Mesendoderm (in vitro differentiated cells): ENCODE data around the gene DGKI.

Source experiments
- DNase-seq: peaks from one replicate; pipeline ENCODE4 v3.0.0; 2013
- H2AK5ac ChIP-seq: 2 replicates; pipeline ENCODE4 v1.6.1; 2013; ENCODE audit warnings: low read length, inconsistent platforms
- H2BK120ac ChIP-seq: 2 replicates; pipeline ENCODE4 v1.6.1; 2013; ENCODE audit warnings: low read depth, mild to moderate bottlenecking, low read length, moderate library complexity, mixed read lengths
- H2BK15ac ChIP-seq: replicated peaks from 2 replicates; pipeline ENCODE4 v1.6.1; 2013; ENCODE audit warnings: low read depth, mild to moderate bottlenecking, moderate library complexity
- H2BK5ac ChIP-seq: 2 replicates; pipeline ENCODE4 v1.6.1; 2013; ENCODE audit warnings: low read length, inconsistent platforms
- H3K18ac ChIP-seq: 2 replicates; pipeline ENCODE4 v1.6.1; 2013; ENCODE audit warnings: mild to moderate bottlenecking, low read length, mixed read lengths
- H3K23ac ChIP-seq: one replicate; pipeline ENCODE4 v1.6.1; 2013; ENCODE audit warnings: low read length
- H3K27ac ChIP-seq: 2 replicates; pipeline ENCODE4 v1.5.1; 2013; ENCODE audit warnings: low read depth, mild to moderate bottlenecking, inconsistent platforms, low read length, moderate library complexity
- H3K27me3 ChIP-seq: 2 replicates; pipeline ENCODE4 v1.6.1; 2013; ENCODE audit warnings: low read length, control low read depth, mild to moderate bottlenecking, inconsistent platforms; ENCODE audit not compliant: insufficient read depth, poor library complexity
- H3K36me3 ChIP-seq: 2 replicates; pipeline ENCODE4 v1.6.1; 2013; ENCODE audit warnings: low read length, inconsistent platforms; ENCODE audit not compliant: control insufficient read depth, insufficient read depth
- H3K4ac ChIP-seq: one replicate; pipeline ENCODE4 v1.6.1; 2013; ENCODE audit warnings: low read depth, mild to moderate bottlenecking, low read length, moderate library complexity
- H3K4me1 ChIP-seq: 2 replicates; pipeline ENCODE4 v1.6.1; 2013; ENCODE audit warnings: low read depth, low read length, inconsistent platforms; ENCODE audit not compliant: control insufficient read depth
- H3K4me2 ChIP-seq: 2 replicates; pipeline ENCODE4 v1.6.1; 2013; ENCODE audit warnings: low read length
- H3K4me3 ChIP-seq: 2 replicates; pipeline ENCODE4 v1.5.1; 2013; ENCODE audit warnings: mild to moderate bottlenecking, low read length
- H3K56ac ChIP-seq: one replicate; pipeline ENCODE4 v1.6.1; 2013; ENCODE audit warnings: low read length
- H3K79me1 ChIP-seq: 2 replicates; pipeline ENCODE4 v1.6.1; 2013; ENCODE audit warnings: low read length, inconsistent platforms
- H3K79me2 ChIP-seq: 2 replicates; pipeline ENCODE4 v1.6.1; 2013; ENCODE audit warnings: mild to moderate bottlenecking, low read length; ENCODE audit not compliant: control insufficient read depth, insufficient read depth
- H3K9ac ChIP-seq: 2 replicates; pipeline ENCODE4 v1.6.1; 2013; ENCODE audit warnings: low read length, inconsistent platforms
- H4K5ac ChIP-seq: one replicate; pipeline ENCODE4 v1.6.1; 2013; ENCODE audit warnings: low read length
- H4K8ac ChIP-seq: one replicate; pipeline ENCODE4 v1.6.1; 2013; ENCODE audit warnings: low read depth, mild to moderate bottlenecking, control low read depth, low read length, moderate library complexity
- WGBS: extraction: QIAGEN DNeasy Blood & Tissue Kit; methylation state at CpG from one replicate; pipeline ENCODE4 v1.1.7; 2013; ENCODE audit warnings: low lambda C conversion rate, missing lambda C conversion rate; ENCODE audit not compliant: insufficient coverage; ENCODE audit errors: extremely low coverage; 5-methylcytosine and 5-hydroxymethylcytosine counted together

The DGKI gene

GRCh38 chr7:137771679-137772078 lies 75.1 kb downstream of the DGKI start:
- Histone ChIP-seq H3K27ac (no peak overlapping the region), H3K36me3 (no peaks in the 10 kb centered on the region), H3K4me2 (no peak overlapping the region), H2BK15ac (no peak overlapping the region), H3K4me1 (no peaks in the 10 kb centered on the region), H2AK5ac (no peak overlapping the region), H2BK5ac (no peak overlapping the region), H3K9ac (no peak overlapping the region), H3K4me3 (no peak overlapping the region), H3K27me3 (no peaks in the 10 kb centered on the region), H3K56ac (no peak overlapping the region), H4K8ac (no peak overlapping the region), H3K4ac (no peak overlapping the region), H3K18ac (no peak overlapping the region), H2BK120ac (no peak overlapping the region), H4K5ac (no peak overlapping the region), H3K23ac (no peak overlapping the region), H3K79me1 (no peaks in the 10 kb centered on the region), H3K79me2 (no peaks in the 10 kb centered on the region)
- WGBS = no CpG with 5 or more reads among the region's 7 CpGs
- DNase-seq = no peak

- no peak overlapping the region for H2BK120ac ChIP-seq
- H3K27me3 ChIP-seq = no peaks in the 10 kb centered on the region
- no peaks in the 10 kb centered on the region for H3K36me3 ChIP-seq
- no peaks in the 10 kb centered on the region for H3K4me1 ChIP-seq
- H3K9ac ChIP-seq = no peak overlapping the region
- H3K18ac ChIP-seq = no peak overlapping the region
- no peaks in the 10 kb centered on the region for H3K79me1 ChIP-seq
- no peak overlapping the region for H3K27ac ChIP-seq
- WGBS = no CpG with 5 or more reads among the region's 5 CpGs
- no peak overlapping the region for H4K8ac ChIP-seq
- no peak for DNase-seq
- H3K23ac ChIP-seq = no peak overlapping the region
- no peaks in the 10 kb centered on the region for H3K79me2 ChIP-seq
- H3K4me3 ChIP-seq = no peak overlapping the region
- no peak overlapping the region for H3K4ac ChIP-seq
- H2BK15ac ChIP-seq = no peak overlapping the region
- H2AK5ac ChIP-seq = no peak overlapping the region
- no peak overlapping the region for H3K4me2 ChIP-seq
- no peak overlapping the region for H4K5ac ChIP-seq
- no peak overlapping the region for H2BK5ac ChIP-seq
- H3K56ac ChIP-seq = no peak overlapping the region
Observed at GRCh38 chr7:137771273-137771672, 75.5 kb downstream of the DGKI start.

- no peak overlapping the region for H2AK5ac ChIP-seq
- no peak overlapping the region for H3K4me3 ChIP-seq
- H3K27me3 ChIP-seq = no peaks in the 10 kb centered on the region
- no peaks in the 10 kb centered on the region for H3K4me1 ChIP-seq
- no peak overlapping the region for H3K4me2 ChIP-seq
- H4K8ac ChIP-seq = no peak overlapping the region
- H3K27ac ChIP-seq = no peak overlapping the region
- no peak overlapping the region for H2BK120ac ChIP-seq
- no peak overlapping the region for H3K23ac ChIP-seq
- DNase-seq = no peak
- no peak overlapping the region for H3K56ac ChIP-seq
- no peak overlapping the region for H3K4ac ChIP-seq
- H3K36me3 ChIP-seq = no peaks in the 10 kb centered on the region
- H3K18ac ChIP-seq = no peak overlapping the region
- no peak overlapping the region for H2BK5ac ChIP-seq
- H3K79me2 ChIP-seq = no peaks in the 10 kb centered on the region
- WGBS = no CpG with 5 or more reads among the region's 6 CpGs
- H3K79me1 ChIP-seq = no peaks in the 10 kb centered on the region
- no peak overlapping the region for H4K5ac ChIP-seq
- no peak overlapping the region for H2BK15ac ChIP-seq
- H3K9ac ChIP-seq = no peak overlapping the region
Observed at GRCh38 chr7:137768366-137768765, 78.4 kb downstream of the DGKI start.

GRCh38 chr7:137762334-137762733 lies 84.4 kb downstream of the DGKI start:
- Histone ChIP-seq H3K4me1 (peaks cover 1% of the 10 kb centered on the region), H2BK120ac (no peak overlapping the region), H3K4me2 (no peak overlapping the region), H3K36me3 (no peaks in the 10 kb centered on the region), H3K9ac (no peak overlapping the region), H3K23ac (no peak overlapping the region), H4K8ac (no peak overlapping the region), H3K79me2 (no peaks in the 10 kb centered on the region), H3K4ac (no peak overlapping the region), H3K27ac (no peak overlapping the region), H4K5ac (no peak overlapping the region), H3K56ac (no peak overlapping the region), H2BK15ac (no peak overlapping the region), H3K18ac (no peak overlapping the region), H2AK5ac (no peak overlapping the region), H3K4me3 (no peak overlapping the region), H2BK5ac (no peak overlapping the region), H3K27me3 (no peaks in the 10 kb centered on the region), H3K79me1 (no peaks in the 10 kb centered on the region)
- DNase-seq = peak; percentile 64
- WGBS = no CpG with 5 or more reads among the region's 2 CpGs

- Histone ChIP-seq H3K27ac (no peak overlapping the region), H3K4me2 (no peak overlapping the region), H3K36me3 (no peaks in the 10 kb centered on the region), H3K4me3 (no peak overlapping the region), H2BK15ac (no peak overlapping the region), H3K56ac (no peak overlapping the region), H3K23ac (no peak overlapping the region), H3K79me1 (no peaks in the 10 kb centered on the region), H4K8ac (no peak overlapping the region), H3K9ac (no peak overlapping the region), H4K5ac (no peak overlapping the region), H3K79me2 (no peaks in the 10 kb centered on the region), H3K27me3 (no peaks in the 10 kb centered on the region), H2BK120ac (no peak overlapping the region), H3K4ac (no peak overlapping the region), H3K4me1 (peaks cover 3% of the 10 kb centered on the region), H2AK5ac (no peak overlapping the region), H3K18ac (no peak overlapping the region), H2BK5ac (no peak overlapping the region)
- no CpG with 5 or more reads among the region's 6 CpGs for WGBS
- DNase-seq = peak; percentile 93
Observed at GRCh38 chr7:137760111-137760510, 86.7 kb downstream of the DGKI start.

GRCh38 chr7:137757146-137757925 lies 89.4 kb downstream of the DGKI start:
- Histone ChIP-seq H3K27me3 (no peaks in the 10 kb centered on the region), H2AK5ac (no peak overlapping the region), H4K8ac (no peak overlapping the region), H3K4me2 (no peak overlapping the region), H3K23ac (no peak overlapping the region), H3K27ac (no peak overlapping the region), H3K4me1 (peaks cover 16% of the 10 kb centered on the region), H3K4me3 (no peak overlapping the region), H3K36me3 (no peaks in the 10 kb centered on the region), H3K4ac (no peak overlapping the region), H3K79me1 (no peaks in the 10 kb centered on the region), H3K56ac (no peak overlapping the region), H3K79me2 (no peaks in the 10 kb centered on the region), H2BK15ac (no peak overlapping the region), H3K18ac (no peak overlapping the region), H3K9ac (no peak overlapping the region), H2BK5ac (no peak overlapping the region), H2BK120ac (no peak overlapping the region), H4K5ac (no peak overlapping the region)
- DNase-seq = no peak
- WGBS = no CpG with 5 or more reads among the region's 10 CpGs
